GM23248 (cell line): ENCODE measurements around the gene RRP1. TPM values are rescaled to one million over a fixed set of nuclear protein-coding genes. Genes with fewer than 3 reads are reported as not detected.

Experiments used
- DNase-seq: peaks from one replicate; pipeline ENCODE4 v3.0.0-alpha.2; 2015
- H2AFZ ChIP-seq: fragments of 200-600 bp; sonication (generic); 2 replicates; pipeline ENCODE4 v1.6.1; 2016; ENCODE audit warnings: antibody characterized with exemption
- H3F3A ChIP-seq: fragments of 200-600 bp; sonication (generic); 2 replicates; pipeline ENCODE4 v1.6.1; 2016; ENCODE audit warnings: mild to moderate bottlenecking, antibody characterized with exemption, mixed run types; ENCODE audit not compliant: insufficient read depth
- H3K27ac ChIP-seq: fragments of 200-600 bp; sonication (generic); 2 replicates; pipeline ENCODE4 v1.5.1; 2016; ENCODE audit warnings: mild to moderate bottlenecking
- H3K27me3 ChIP-seq: fragments of 200-600 bp; sonication (generic); replicated peaks from 2 replicates; pipeline ENCODE4 v1.6.1; 2016; ENCODE audit warnings: mild to moderate bottlenecking; ENCODE audit not compliant: insufficient read depth
- H3K36me3 ChIP-seq: fragments of 200-600 bp; sonication (generic); 2 replicates; pipeline ENCODE4 v1.6.1; 2016; ENCODE audit warnings: low read depth, mild to moderate bottlenecking
- H3K4me1 ChIP-seq: fragments of 200-600 bp; sonication (generic); 2 replicates; pipeline ENCODE4 v1.6.1; 2016; ENCODE audit warnings: mild to moderate bottlenecking; ENCODE audit not compliant: insufficient read depth
- H3K4me2 ChIP-seq: fragments of 200-600 bp; sonication (generic); one replicate; pipeline ENCODE4 v1.6.1; 2016; ENCODE audit warnings: mild to moderate bottlenecking; ENCODE audit not compliant: unreplicated experiment
- H3K4me3 ChIP-seq: fragments of 200-600 bp; sonication (generic); 2 replicates; pipeline ENCODE4 v1.5.1; 2016; ENCODE audit warnings: mild to moderate bottlenecking
- H3K79me2 ChIP-seq: fragments of 200-600 bp; sonication (generic); 2 replicates; pipeline ENCODE4 v1.6.1; 2016; ENCODE audit warnings: mild to moderate bottlenecking; ENCODE audit not compliant: insufficient read depth
- H3K9ac ChIP-seq: fragments of 200-600 bp; sonication (generic); 2 replicates; pipeline ENCODE4 v1.6.1; 2016; ENCODE audit warnings: mild to moderate bottlenecking
- H3K9me2 ChIP-seq: fragments of 200-600 bp; sonication (generic); 2 replicates; pipeline ENCODE4 v1.6.1; 2016; ENCODE audit warnings: mixed run types, mild to moderate bottlenecking, moderate library complexity; ENCODE audit not compliant: insufficient read depth
- H3K9me3 ChIP-seq: fragments of 200-600 bp; sonication (generic); one replicate; pipeline ENCODE4 v1.6.1; 2017; ENCODE audit warnings: low read depth
- H4K20me1 ChIP-seq: fragments of 200-600 bp; sonication (generic); 2 replicates; pipeline ENCODE4 v1.6.0; 2016; ENCODE audit not compliant: insufficient read depth
- EZH2 ChIP-seq: fragments of 200-600 bp; sonication (generic); IDR thresholded peaks from 2 replicates; pipeline ENCODE4 v1.6.1; 2018; ENCODE audit warnings: antibody characterized with exemption, mild to moderate bottlenecking; ENCODE audit not compliant: insufficient read depth, poor library complexity, severe bottlenecking
- EZH2phosphoT487 ChIP-seq: fragments of 200-600 bp; sonication (generic); IDR thresholded peaks from 2 replicates; pipeline ENCODE4 v1.6.1; 2018; ENCODE audit warnings: antibody characterized with exemption, moderate library complexity, mild to moderate bottlenecking, low read depth; ENCODE audit not compliant: insufficient read depth
- WGBS, 2 experiments: methylation state at CpG; one replicate each; pipeline ENCODE4 v1.1.6; 2015 to 2017; ENCODE audit warnings: low lambda C conversion rate in 2 of 2, low coverage in 1 of 2; ENCODE audit errors: missing lambda C conversion rate in 2 of 2; 5-methylcytosine and 5-hydroxymethylcytosine counted together
- in situ Hi-C: fragments of 300-500 bp; cut with MboI; formaldehyde crosslinking; loops from 2 replicates; pipeline ENCODE4 v1.15.0; 2020
- polyA plus RNA-seq: library from polyadenylated mRNA; unstranded; fragments of >200 nt; fragmentation: Nextera tagmentation; extraction: Ambion mirVana; gene quantifications from 2 replicates; pipeline ENCODE4 v1.2.1, GENCODE V29; 2016
- total RNA-seq: library from RNA; depleted of rRNA; stranded (reverse); fragments of >200 nt; shearing (Covaris generic); gene quantifications from 2 replicates; pipeline ENCODE4 v1.2.3, GENCODE V29; 2014

RRP1 gene
- total and polyA plus RNA-seq, 2 experiments from 2014 or later = 17.6 to 22.3 TPM

DNA sequence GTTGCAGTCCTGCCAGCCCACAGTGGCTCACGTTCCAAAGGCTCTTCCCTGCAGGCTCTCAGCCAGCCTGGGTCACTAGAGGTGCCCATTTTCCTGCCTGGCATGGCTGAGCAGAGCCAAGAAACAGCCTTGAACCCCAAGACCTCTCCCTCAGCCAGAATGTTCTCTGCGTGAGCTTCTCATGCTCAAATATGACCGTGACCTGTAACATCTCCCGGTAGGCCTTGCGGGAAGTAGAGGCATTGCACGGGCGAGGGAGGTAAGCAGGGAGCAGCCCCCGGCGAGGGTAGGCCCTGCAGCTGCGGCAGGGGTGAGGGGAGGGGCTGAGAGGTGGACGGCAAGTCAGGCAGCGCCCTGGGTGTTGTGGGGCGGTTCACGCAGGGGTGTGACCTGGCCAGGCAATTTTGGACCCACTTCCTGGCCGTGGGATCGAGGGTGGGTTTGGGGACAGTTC is 20.0 kb downstream of the RRP1 start:
- 80 to 82% methylated on average over 16 of the region's 16 CpGs for WGBS, 2 experiments

GRCh38 chr21:43809853-43810504 is 20.6 kb downstream of the RRP1 start:
- 75 to 81% methylated on average over 16 to 26 of the region's 26 CpGs for WGBS, 2 experiments
- DNase-seq = no peak
- TF ChIP-seq EZH2phosphoT487 = no peak
- TF ChIP-seq EZH2 = no peak
- no peaks in the 10 kb centered on the region for H3K36me3 ChIP-seq
- H3K9me3 ChIP-seq = no peaks in the 10 kb centered on the region
- H3K27me3 ChIP-seq = no peaks in the 10 kb centered on the region
- no peaks in the 10 kb centered on the region for H3K79me2 ChIP-seq
- H3K4me1 ChIP-seq = no peaks in the 10 kb centered on the region
- no peaks in the 10 kb centered on the region for H4K20me1 ChIP-seq
- no peak overlapping the region for H3K4me3 ChIP-seq
- no peak overlapping the region for H3K27ac ChIP-seq
- in situ Hi-C loops = no loop called here
- no peak overlapping the region for H3K4me2 ChIP-seq
- no peak overlapping the region for H2AFZ ChIP-seq
- peaks cover 6% of the 10 kb centered on the region; the same call in 1 of the 2 replicates for H3F3A ChIP-seq
- no peaks in the 10 kb centered on the region for H3K9me2 ChIP-seq
- no peak overlapping the region for H3K9ac ChIP-seq

More for the DNA sequence above, 20.0 kb downstream of the RRP1 start:
- Histone ChIP-seq H4K20me1 (no peaks in the 10 kb centered on the region), H3K9ac (no peak overlapping the region), H3K9me3 (no peaks in the 10 kb centered on the region), H3K27me3 (no peaks in the 10 kb centered on the region), H3K4me1 (no peaks in the 10 kb centered on the region), H3K79me2 (no peaks in the 10 kb centered on the region), H2AFZ (no peak overlapping the region), H3K4me2 (no peak overlapping the region), H3K27ac (no peak overlapping the region), H3F3A (peaks cover 6% of the 10 kb centered on the region; the same call in 1 of the 2 replicates), H3K9me2 (no peaks in the 10 kb centered on the region), H3K36me3 (no peaks in the 10 kb centered on the region), H3K4me3 (no peak overlapping the region)
- no peak for DNase-seq
- in situ Hi-C loops = no loop called here
- TF ChIP-seq EZH2phosphoT487 = no peak
- TF ChIP-seq EZH2 = no peak

- Histone ChIP-seq H3K27me3 (no peaks in the 10 kb centered on the region), H3K79me2 (no peaks in the 10 kb centered on the region), H3K4me1 (no peaks in the 10 kb centered on the region), H3K27ac (no peak overlapping the region), H3F3A (peaks cover 6% of the 10 kb centered on the region; the same call in 1 of the 2 replicates), H3K4me3 (no peak overlapping the region), H3K9me3 (no peaks in the 10 kb centered on the region), H3K36me3 (no peaks in the 10 kb centered on the region), H3K9me2 (no peaks in the 10 kb centered on the region), H3K4me2 (no peak overlapping the region), H3K9ac (no peak overlapping the region), H2AFZ (no peak overlapping the region), H4K20me1 (no peaks in the 10 kb centered on the region)
- peak; percentile 73 for DNase-seq
- in situ Hi-C loops = no loop called here
- WGBS, 2 experiments = 6 to 12% methylated on average over 16 to 23 of the region's 23 CpGs
- TF ChIP-seq EZH2 = no peak
- no peak for TF ChIP-seq EZH2phosphoT487
These were observed 21.3 kb downstream of the RRP1 start for GRCh38 chr21:43810505-43811261.

GRCh38 chr21:43811262-43812105 is 22.1 kb downstream of the RRP1 start:
- H3K4me1 ChIP-seq = no peaks in the 10 kb centered on the region
- 81 to 82% methylated on average over 22 to 24 of the region's 24 CpGs for WGBS, 2 experiments
- H3K36me3 ChIP-seq = no peaks in the 10 kb centered on the region
- H3K27ac ChIP-seq = no peak overlapping the region
- H3K79me2 ChIP-seq = no peaks in the 10 kb centered on the region
- no peak for DNase-seq
- no peak overlapping the region for H3K9ac ChIP-seq
- H3K4me2 ChIP-seq = no peak overlapping the region
- TF ChIP-seq EZH2phosphoT487 = no peak
- TF ChIP-seq EZH2 = no peak
- in situ Hi-C loops = no loop called here
- no peak overlapping the region for H2AFZ ChIP-seq
- peaks cover 6% of the 10 kb centered on the region; the same call in 1 of the 2 replicates for H3F3A ChIP-seq
- H3K9me3 ChIP-seq = no peaks in the 10 kb centered on the region
- no peak overlapping the region for H3K4me3 ChIP-seq
- H3K9me2 ChIP-seq = no peaks in the 10 kb centered on the region
- no peaks in the 10 kb centered on the region for H4K20me1 ChIP-seq
- H3K27me3 ChIP-seq = no peaks in the 10 kb centered on the region
